Hepatic stellate cell (primary cell): ENCODE data around the gene ZNF496.

Source experiments
- DNase-seq: peaks from one replicate; pipeline ENCODE4 v3.0.0; 2011; ENCODE audit warnings: low spot score

ZNF496 gene

DNA sequence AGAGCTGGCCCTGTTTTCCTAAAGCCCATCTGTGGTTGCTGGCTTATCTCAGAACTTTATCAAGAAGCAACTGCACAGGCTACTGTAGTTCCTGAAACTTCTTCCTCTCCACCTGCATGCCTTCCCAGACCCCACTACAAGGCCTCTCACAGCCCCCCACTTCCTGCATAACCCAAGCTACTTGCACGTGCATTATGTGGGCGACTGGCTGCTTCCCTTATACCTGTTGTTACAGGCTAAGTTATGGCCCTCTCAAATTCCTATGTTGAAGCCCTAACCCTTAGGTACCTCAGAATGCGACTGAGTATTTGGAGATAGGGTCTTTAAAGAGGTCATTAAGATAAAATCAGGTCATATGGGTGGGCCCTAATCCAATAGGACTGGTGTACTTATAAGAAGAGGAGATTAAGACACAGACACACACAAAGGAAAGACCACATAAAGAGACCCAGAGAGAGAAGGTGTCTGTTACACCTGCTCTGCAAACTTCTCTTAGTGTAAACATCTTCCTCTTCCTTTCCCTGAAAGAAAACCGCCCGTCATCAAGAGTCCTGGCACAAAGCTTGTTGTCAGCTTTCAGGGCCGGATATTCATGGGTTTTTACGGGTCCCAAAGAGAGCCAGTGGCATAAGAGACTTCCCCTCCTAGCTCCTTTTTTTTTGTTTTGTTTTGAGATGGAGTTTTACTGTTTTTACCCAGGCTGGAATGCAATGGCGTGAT is 5.1 kb downstream of the ZNF496 start:
- no peak for DNase-seq

GRCh38 chr1:247324923-247325322 is 6.7 kb downstream of the ZNF496 start:
- no peak for DNase-seq

DNA sequence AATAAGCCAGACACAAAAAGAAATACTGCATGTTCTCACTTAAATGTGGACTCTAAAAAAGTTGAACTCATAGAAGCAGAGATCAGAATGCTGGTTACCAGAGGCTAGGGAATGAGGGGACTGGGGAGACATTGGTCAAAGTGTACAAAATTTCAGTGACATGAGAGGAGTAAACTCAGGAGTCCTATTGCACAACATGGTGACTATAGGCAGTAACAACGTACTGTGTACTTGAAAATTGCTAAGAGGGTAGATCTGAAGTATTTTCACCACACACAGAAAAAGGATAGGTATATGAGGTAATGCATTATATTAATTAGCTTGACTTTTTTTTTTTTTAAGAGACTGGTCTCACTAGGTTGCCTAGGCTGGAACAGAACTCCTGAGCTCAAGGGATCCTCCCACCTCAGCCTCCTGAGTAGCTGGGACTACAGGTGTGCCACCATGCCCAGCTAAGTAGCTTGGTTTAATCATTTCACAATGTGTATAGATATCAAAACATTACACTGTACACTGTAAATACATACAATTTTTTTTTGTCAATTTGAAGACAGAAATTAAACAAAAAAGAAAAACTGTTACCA is 7.4 kb downstream of the ZNF496 start:
- DNase-seq, result no peak

GRCh38 chr1:247322849-247323586 is 8.6 kb downstream of the ZNF496 start:
- DNase-seq, result no peak

GRCh38 chr1:247322442-247322841 is 9.2 kb downstream of the ZNF496 start:
- no peak for DNase-seq

- DNase-seq, result no peak
Observed at GRCh38 chr1:247317702-247318101, 14.0 kb downstream of the ZNF496 start.

DNA sequence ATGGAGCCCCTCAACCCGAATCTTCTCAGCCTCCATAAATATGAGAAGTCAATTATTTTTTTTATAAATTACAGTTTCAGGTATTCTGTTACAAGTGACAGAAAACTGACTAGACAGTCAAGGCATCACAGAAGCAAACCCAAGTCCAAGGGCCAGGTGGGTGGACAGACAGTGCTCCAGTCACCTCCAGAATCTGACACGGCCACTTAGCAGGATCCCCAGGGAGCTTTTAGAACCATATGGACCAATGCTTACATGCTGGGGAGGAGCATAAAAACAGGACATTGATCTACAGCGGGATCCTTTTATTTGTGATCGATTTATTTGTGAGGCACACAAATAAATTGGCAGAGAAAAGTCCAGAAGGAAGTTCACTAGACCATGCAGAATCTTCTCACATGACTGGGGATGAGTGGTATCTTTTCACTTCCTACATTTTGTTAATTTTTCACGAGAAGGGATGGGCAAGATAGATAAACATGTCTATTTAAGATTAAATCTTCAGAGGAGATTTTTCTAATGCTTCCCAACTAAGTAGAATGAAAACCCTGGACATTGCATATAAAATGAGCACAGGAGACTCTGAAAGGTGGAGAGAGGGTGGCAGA is 15.0 kb downstream of the ZNF496 start:
- no peak for DNase-seq

DNA sequence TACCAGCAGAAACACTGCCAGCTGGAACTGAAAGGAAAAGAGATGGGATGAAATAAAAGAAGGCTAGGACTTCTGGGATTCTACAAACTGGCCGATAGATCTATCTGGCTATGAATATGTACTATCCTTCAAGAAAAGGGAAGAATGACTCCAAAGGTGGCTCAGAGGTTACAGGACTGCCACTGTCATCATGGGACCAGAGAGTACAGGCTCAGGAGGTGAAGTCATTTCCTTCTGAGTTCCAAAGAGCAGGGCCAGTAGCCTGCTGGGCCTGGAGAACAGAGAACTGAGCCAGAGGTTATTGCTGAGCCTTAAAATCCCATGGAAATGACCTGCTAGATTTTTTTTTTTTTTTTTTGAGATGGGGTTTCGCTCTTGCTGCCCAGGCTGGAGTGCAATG is 27.6 kb downstream of the ZNF496 start:
- DNase-seq, result no peak

DNA sequence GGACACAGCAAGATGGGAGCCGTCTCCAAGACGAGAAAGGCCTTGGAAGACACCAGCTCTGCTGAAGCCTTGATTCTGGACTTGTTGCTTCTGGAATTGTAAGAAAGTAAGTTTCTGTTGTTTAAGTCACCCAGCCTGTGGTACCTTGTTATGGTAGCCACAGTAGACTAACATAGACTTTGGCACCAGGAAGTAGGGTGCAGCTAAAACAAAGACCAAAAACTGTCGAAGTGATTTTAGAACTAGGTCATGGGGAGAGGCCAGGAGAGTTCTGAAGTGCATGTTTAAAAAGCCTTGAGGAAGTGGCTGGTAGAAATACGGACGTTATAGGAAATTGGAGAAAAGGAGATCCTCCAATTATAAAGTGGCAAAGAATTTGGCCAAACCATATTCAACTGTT is 28.5 kb downstream of the ZNF496 start:
- DNase-seq, result no peak

DNA sequence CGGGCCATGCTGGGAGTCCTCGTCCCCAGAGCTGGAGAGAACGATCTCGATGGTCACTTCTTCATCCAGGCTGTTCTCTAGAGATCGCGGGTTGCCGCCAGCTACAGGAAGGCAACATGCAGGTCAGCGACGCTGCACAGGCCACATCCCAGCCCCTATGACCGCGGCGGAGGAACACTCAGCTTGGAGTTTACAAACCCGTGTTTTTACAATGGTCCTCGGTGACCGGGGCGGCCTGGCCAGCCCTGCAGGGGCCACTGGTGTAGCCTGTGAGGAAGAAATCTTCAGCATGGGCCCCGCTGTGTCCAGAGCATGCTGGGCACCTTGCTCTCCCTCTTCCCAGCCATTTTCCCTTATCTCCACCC is 30.5 kb downstream of the ZNF496 start:
- DNase-seq, result no peak

DNA sequence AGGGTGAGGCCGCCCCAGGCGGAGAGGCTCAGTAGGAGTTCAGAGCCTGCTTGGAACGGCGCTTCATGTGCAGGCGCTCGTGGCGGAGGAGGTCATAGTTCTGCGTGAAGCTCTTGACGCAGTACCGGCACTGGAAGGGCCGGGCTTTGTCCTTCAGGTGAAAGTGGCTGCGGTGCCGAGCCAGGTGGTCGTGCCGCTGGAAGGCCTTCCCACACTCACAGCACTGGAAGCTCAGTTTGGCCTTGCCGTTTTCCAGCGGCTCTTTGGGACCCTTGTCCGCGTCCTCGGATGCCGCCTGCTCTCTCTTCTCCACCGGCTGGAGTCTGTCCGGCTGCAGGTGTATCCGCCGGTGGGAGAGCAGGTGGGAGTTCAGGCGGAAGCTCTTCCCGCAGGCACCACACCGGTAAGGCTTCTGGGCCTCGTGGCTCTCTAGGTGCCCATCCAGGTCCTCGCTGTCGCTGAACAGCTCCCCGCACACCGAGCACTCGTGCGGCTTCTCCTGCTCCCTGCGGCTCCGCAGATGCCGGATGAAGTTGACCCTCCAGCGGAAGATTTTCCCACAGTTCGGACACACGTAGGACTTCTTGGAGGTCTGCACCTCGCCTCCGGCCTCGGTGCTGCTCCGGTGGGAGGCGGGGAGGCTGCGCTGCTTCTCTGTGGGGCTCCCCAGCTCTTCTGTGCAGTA is 31.0 kb downstream of the ZNF496 start:
- no peak for DNase-seq

DNA sequence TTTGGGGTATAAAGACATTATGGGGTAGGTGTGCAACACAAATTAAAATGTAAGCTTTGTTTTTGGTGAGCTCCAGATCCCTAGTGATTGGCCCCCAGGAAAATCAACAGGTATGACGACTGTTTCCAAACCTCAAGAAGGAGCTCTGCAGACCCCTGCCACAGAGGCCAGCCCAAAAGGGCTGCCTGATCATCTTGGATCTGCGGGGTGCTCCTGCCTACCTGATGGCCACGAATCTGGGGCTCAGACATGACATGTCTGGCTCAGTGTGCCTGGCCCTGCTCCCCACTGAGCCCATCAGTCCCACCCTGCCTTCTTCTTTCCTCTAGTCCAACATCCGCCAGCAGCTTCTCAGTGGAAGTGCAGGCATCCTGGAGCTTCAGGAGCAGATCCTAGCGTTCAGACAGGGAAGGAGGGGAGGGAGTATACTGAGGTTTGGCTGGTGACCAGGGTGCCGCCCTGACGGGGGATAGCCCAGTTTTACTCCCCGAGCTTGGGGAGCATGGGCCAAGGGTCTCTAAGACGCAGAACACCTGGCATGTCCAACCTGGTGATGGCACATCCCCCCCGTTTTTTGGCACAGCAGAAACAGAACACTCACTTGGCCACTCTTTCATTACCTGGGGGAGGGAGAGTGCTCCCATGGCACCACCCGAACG is 31.8 kb downstream of the ZNF496 start:
- no peak for DNase-seq

DNA sequence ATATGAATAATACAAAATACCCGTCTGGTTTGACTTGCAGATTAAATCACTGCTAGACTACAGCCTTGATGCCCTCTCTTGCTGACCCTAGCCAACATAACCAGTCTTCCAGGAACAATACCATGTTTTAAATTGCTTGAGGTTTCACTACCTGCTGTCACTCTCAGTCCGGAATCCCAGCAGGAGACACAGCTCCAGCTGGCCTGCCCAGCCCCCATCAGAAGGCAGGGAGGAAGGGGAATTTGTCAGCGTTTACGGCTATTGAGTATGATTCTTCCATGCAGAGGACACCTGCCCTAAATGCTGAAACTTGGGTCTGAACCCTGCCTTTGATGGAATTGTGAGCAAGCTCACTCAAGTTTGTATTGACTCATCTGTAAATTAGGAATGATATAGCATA is 33.0 kb downstream of the ZNF496 start:
- DNase-seq, result no peak

DNA sequence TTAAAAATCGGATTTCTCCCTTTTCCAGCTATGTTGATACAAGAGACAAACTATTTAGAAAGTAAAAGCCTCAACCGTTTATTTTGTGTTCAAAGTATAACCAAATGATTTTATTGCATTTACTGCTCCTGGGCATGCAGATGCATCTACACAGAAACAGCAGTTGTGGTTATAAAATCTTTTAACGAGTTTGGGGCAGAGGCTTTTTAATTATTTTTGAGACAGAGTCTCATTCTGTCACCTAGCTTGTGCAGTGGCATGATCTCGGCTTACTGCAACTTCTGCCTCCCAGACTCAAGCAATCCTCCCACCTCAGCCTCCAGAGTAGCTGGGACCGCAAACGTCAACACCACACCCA is 33.6 kb downstream of the ZNF496 start:
- no peak for DNase-seq

GRCh38 chr1:247297263-247298123 is 34.2 kb downstream of the ZNF496 start:
- no peak for DNase-seq

- no peak for DNase-seq
Observed at GRCh38 chr1:247296599-247297180, 35.0 kb downstream of the ZNF496 start.

DNA sequence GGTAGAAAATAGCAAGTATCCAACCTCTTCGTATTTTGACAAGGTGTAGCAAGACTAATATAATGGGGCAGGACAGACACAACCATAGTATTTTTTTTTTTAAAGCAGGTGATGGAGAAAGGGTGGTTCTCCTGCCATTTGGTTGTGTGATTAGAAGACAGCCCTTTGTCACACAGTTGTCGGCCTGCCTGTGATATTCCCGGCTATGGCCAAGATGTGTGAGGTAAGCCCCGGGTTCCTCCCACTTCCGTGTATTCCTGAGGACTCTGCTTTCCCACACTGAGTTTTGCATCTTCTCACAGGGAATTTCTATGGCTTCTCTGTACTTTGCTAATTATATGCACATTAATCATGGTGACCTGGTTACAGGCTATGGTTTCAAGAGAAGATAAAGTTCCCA is 35.9 kb downstream of the ZNF496 start:
- no peak for DNase-seq

DNA sequence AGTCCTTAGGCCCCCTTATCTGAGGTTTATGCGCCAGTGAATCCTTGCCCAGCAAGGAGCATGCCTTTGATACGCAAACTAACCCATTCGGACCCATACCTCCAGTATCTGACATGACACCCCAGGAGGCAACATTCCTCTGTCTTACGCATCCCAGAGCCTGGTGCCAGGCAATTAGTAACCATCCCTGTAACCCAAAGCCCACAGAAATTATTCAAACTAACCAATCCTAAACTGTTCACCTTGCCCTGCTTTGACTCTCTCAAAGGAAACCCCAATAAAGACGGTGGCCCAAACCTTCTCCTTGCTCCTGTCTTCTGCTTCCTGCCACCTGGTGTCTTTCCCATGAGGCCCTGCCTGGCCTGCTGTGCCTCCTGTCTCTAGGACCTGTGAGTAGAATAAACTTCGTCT is 36.4 kb downstream of the ZNF496 start:
- DNase-seq, result no peak

GRCh38 chr1:247294282-247294681 is 37.4 kb downstream of the ZNF496 start:
- DNase-seq, result peak; percentile 85

- no peak for DNase-seq
Observed at GRCh38 chr1:247293047-247293446, 38.6 kb downstream of the ZNF496 start.
